ENCODE measurements around the gene CEL.
"Not testable (repeated sequence)": the region's sequence is repeated elsewhere in the genome, so short reads cannot be mapped to it uniquely, and the experiment has no call there.

The CEL gene

GRCh38 chr9:133060417-133060841, 1.4 kb upstream of the CEL start:
- no peak for DNase-seq (ENCODE audit: extremely low read depth, insufficient read length)
- Histone ChIP-seq H3K4me3 (replicated peaks; ENCODE audit: low read depth, low read length) (no peak overlapping the region), H3K36me3 (ENCODE audit: control insufficient read depth, insufficient read depth, low read length) (peaks cover 16% of the 10 kb centered on the region)

GRCh38 chr9:133061019-133061763, 590 bp upstream of the CEL start:
- not testable (repeated sequence) for H3K4me3 ChIP-seq (replicated peaks; ENCODE audit: low read depth, low read length); DNase-seq (ENCODE audit: extremely low read depth, insufficient read length); H3K27me3 ChIP-seq (replicated peaks; ENCODE audit: control insufficient read depth, insufficient read depth, low read length)
- peaks cover 11% of the 10 kb centered on the region for H3K36me3 ChIP-seq (ENCODE audit: control insufficient read depth, insufficient read depth, low read length)

More at GRCh38 chr9:133060417-133060841, 1.4 kb upstream of the CEL start:
- TF ChIP-seq CTCF (IDR thresholded peaks at IDR 0.05; ENCODE audit: insufficient read depth, low read length, poor library complexity, severe bottlenecking), result no peak
- H3K27me3 ChIP-seq (replicated peaks; ENCODE audit: control insufficient read depth, insufficient read depth, low read length), result no peaks in the 10 kb centered on the region

- H3K4me3 ChIP-seq (replicated peaks; ENCODE audit: low read depth, low read length); H3K36me3 ChIP-seq (ENCODE audit: control insufficient read depth, insufficient read depth, low read length); H3K27me3 ChIP-seq (replicated peaks; ENCODE audit: control insufficient read depth, insufficient read depth, low read length); DNase-seq (ENCODE audit: extremely low read depth, insufficient read length): not testable (repeated sequence)
Observed at GRCh38 chr9:133062569-133062968, 788 bp downstream of the CEL start.

- TF ChIP-seq CTCF (IDR thresholded peaks at IDR 0.05; ENCODE audit: insufficient read depth, low read length, poor library complexity, severe bottlenecking), result no peak
- no peak overlapping the region for H3K4me3 ChIP-seq (replicated peaks; ENCODE audit: low read depth, low read length)
- no peaks in the 10 kb centered on the region; the same call in 1 of the 2 replicates for H3K36me3 ChIP-seq (ENCODE audit: control insufficient read depth, insufficient read depth, low read length)
- no peaks in the 10 kb centered on the region for H3K27me3 ChIP-seq (replicated peaks; ENCODE audit: control insufficient read depth, insufficient read depth, low read length)
- no peak for DNase-seq (ENCODE audit: extremely low read depth, insufficient read length)
Observed at GRCh38 chr9:133063159-133063499, 1.3 kb downstream of the CEL start.

GRCh38 chr9:133063500-133064231, 1.9 kb downstream of the CEL start:
- no peak for DNase-seq (ENCODE audit: extremely low read depth, insufficient read length)
- Histone ChIP-seq H3K4me3 (replicated peaks; ENCODE audit: low read depth, low read length) (no peak overlapping the region), H3K36me3 (ENCODE audit: control insufficient read depth, insufficient read depth, low read length) (no peaks in the 10 kb centered on the region; the same call in 1 of the 2 replicates), H3K27me3 (replicated peaks; ENCODE audit: control insufficient read depth, insufficient read depth, low read length) (no peaks in the 10 kb centered on the region)
- peak; percentile 3 for TF ChIP-seq CTCF (IDR thresholded peaks at IDR 0.05; ENCODE audit: insufficient read depth, low read length, poor library complexity, severe bottlenecking)

GRCh38 chr9:133064241-133065069, 2.7 kb downstream of the CEL start:
- no peak for DNase-seq (ENCODE audit: extremely low read depth, insufficient read length)
- H3K36me3 ChIP-seq (ENCODE audit: control insufficient read depth, insufficient read depth, low read length), result no peaks in the 10 kb centered on the region; the same call in 1 of the 2 replicates
- H3K4me3 ChIP-seq (replicated peaks; ENCODE audit: low read depth, low read length), result no peak overlapping the region
- no peak for TF ChIP-seq CTCF (IDR thresholded peaks at IDR 0.05; ENCODE audit: insufficient read depth, low read length, poor library complexity, severe bottlenecking)
- no peaks in the 10 kb centered on the region for H3K27me3 ChIP-seq (replicated peaks; ENCODE audit: control insufficient read depth, insufficient read depth, low read length)

Measured in GM06990 (cell line).